B cell (primary cell): ENCODE measurements around the gene CAPN10.

ENCODE experiments used
- CTCF ChIP-seq: fragments of 200-600 bp; IDR thresholded peaks from one replicate; pipeline ENCODE4 v1.8.0; 2022; ENCODE audit warnings: antibody characterized with exemption, mild to moderate bottlenecking
- EZH2 ChIP-seq: IDR thresholded peaks from 2 replicates; pipeline ENCODE4 v1.6.1; 2012; ENCODE audit warnings: borderline replicate concordance, low read depth, mild to moderate bottlenecking, moderate library complexity, low read length; ENCODE audit not compliant: insufficient read depth, poor library complexity, severe bottlenecking

- TF ChIP-seq CTCF, result no peak
- TF ChIP-seq EZH2, result no peak
These were observed 25.8 kb upstream of the CAPN10 start for GRCh38 chr2:240560480-240561324.
